COLO668 (cell line): ENCODE results near the gene PUM1.

Experiments used
- DNase-seq: peaks from one replicate; lab custom pipeline; 2025; ENCODE audit not compliant: unreplicated experiment; lab: John Stamatoyannopoulos, UW

The PUM1 gene

GRCh38 chr1:30908696-30909364 is 156.7 kb downstream of the PUM1 start, which contains the start of gene SDC3:
Gene SDC3 (minus strand): TSS chr1:30908758. CDS start chr1:30908586, 172 bp downstream.
- DNase-seq = peak; percentile 76

- DNase-seq = no peak
Observed at GRCh38 chr1:30908316-30908695, 157.2 kb downstream of the PUM1 start.

- no peak for DNase-seq
Observed at GRCh38 chr1:30907481-30908315, 157.8 kb downstream of the PUM1 start.

- DNase-seq = no peak
Observed at GRCh38 chr1:30906631-30907441, 158.7 kb downstream of the PUM1 start.

- no peak for DNase-seq
Observed at GRCh38 chr1:30905916-30906620, 159.4 kb downstream of the PUM1 start.

- DNase-seq = no peak
Observed at GRCh38 chr1:30905403-30905802, 160.1 kb downstream of the PUM1 start.

- DNase-seq = no peak
Observed at GRCh38 chr1:30904962-30905335, 160.6 kb downstream of the PUM1 start.

- no peak for DNase-seq
Observed at GRCh38 chr1:30904191-30904961, 161.1 kb downstream of the PUM1 start.

GRCh38 chr1:30903343-30904034 is 162.0 kb downstream of the PUM1 start:
- no peak for DNase-seq

GRCh38 chr1:30902593-30903290 is 162.8 kb downstream of the PUM1 start:
- DNase-seq = no peak

GRCh38 chr1:30901798-30902581 is 163.5 kb downstream of the PUM1 start:
- DNase-seq = no peak

GRCh38 chr1:30900931-30901560 is 164.5 kb downstream of the PUM1 start:
- DNase-seq = no peak

- DNase-seq = no peak
Observed at GRCh38 chr1:30900486-30900885, 165.0 kb downstream of the PUM1 start.

- DNase-seq = no peak
Observed at GRCh38 chr1:30899577-30900389, 165.7 kb downstream of the PUM1 start.

- no peak for DNase-seq
Observed at GRCh38 chr1:30898031-30898815, 167.3 kb downstream of the PUM1 start.

- no peak for DNase-seq
Observed at GRCh38 chr1:30896905-30897304, 168.6 kb downstream of the PUM1 start.
